Stimulated activated CD4-positive, alpha-beta T cell treated with anti-CD3 and anti-CD28 coated beads, Interleukin-1b, Interleukin-23, amount 100 ng/mL, for 1 hour (primary cell): ENCODE results near the gene ZNHIT1.

Experiments used
- DNase-seq, 2 donors: peaks; one replicate each; pipeline ENCODE4 v3.0.0-alpha.2; 2020; ENCODE audit warnings: low read depth in 2 of 2

The ZNHIT1 gene

GRCh38 chr7:101217388-101218235 is at the start of gene ZNHIT1, which contains the start of gene PLOD3:
ZNHIT1 (plus strand) TSS chr7:101218165; CDS start chr7:101218196, 31 bp downstream.
PLOD3 (minus strand) TSS chr7:101217581; CDS start chr7:101217274, 307 bp downstream.
- peak; percentile 86 to 92 for DNase-seq

GRCh38 chr7:101168412-101169049 is 49.4 kb upstream of the ZNHIT1 start:
- DNase-seq = no peak

GRCh38 chr7:101169110-101169837 is 48.7 kb upstream of the ZNHIT1 start:
- no peak for DNase-seq

GRCh38 chr7:101169838-101170551 is 48.0 kb upstream of the ZNHIT1 start:
- DNase-seq = peak; percentile 63 to 79

GRCh38 chr7:101170617-101171441 is 47.1 kb upstream of the ZNHIT1 start:
- no peak for DNase-seq

- DNase-seq = no peak
Measured at GRCh38 chr7:101171442-101171837, 46.5 kb upstream of the ZNHIT1 start.

GRCh38 chr7:101172005-101172853 is 45.7 kb upstream of the ZNHIT1 start:
- no peak for DNase-seq

- no peak for DNase-seq
Measured at GRCh38 chr7:101172854-101173751, 44.9 kb upstream of the ZNHIT1 start.

- DNase-seq = peak in 1 of 2 donors; percentile 47
Measured at GRCh38 chr7:101173752-101174244, 44.2 kb upstream of the ZNHIT1 start.

- no peak for DNase-seq
Measured at GRCh38 chr7:101174322-101174854, 43.6 kb upstream of the ZNHIT1 start.

GRCh38 chr7:101175664-101176063 is 42.3 kb upstream of the ZNHIT1 start:
- DNase-seq = no peak

GRCh38 chr7:101177644-101178043 is 40.3 kb upstream of the ZNHIT1 start:
- DNase-seq = no peak

GRCh38 chr7:101179117-101179516 is 38.8 kb upstream of the ZNHIT1 start:
- DNase-seq = no peak

GRCh38 chr7:101179713-101180112 is 38.3 kb upstream of the ZNHIT1 start:
- DNase-seq = no peak

GRCh38 chr7:101180130-101180755 is 37.7 kb upstream of the ZNHIT1 start, which contains the start of gene NAT16:
NAT16 (minus strand) TSS chr7:101180293; CDS start chr7:101174807, 5,486 bp downstream.
- no peak for DNase-seq

GRCh38 chr7:101185258-101185839 is 32.6 kb upstream of the ZNHIT1 start:
- DNase-seq = no peak

- DNase-seq = no peak
Measured at GRCh38 chr7:101186194-101186593, 31.8 kb upstream of the ZNHIT1 start.
